RWPE1 (cell line): Measurements from ENCODE around the gene NEURL1.

Source experiments
- CTCF ChIA-PET: fragments of 350-600 bp; sonication (Branson Sonifier 250); formaldehyde crosslinking; extraction: SDS; loops from one replicate; lab custom pipeline; 2021; lab: Yijun Ruan, JAX
- POLR2A ChIA-PET: fragments of 400-600 bp; formaldehyde crosslinking; extraction: SDS; loops from one replicate; lab custom pipeline; 2020; ENCODE audit warnings: antibody characterized with exemption; ENCODE audit not compliant: low non-redundant PET; lab: Yijun Ruan, JAX
- DNase-seq: peaks from one replicate; pipeline ENCODE4 v3.0.0; 2012; ENCODE audit warnings: low spot score
- H3K27ac ChIP-seq: fragments of 450-650 bp; 2 replicates; pipeline ENCODE4 v1.5.1; 2017
- TF ChIP-seq, protein P1 (sequence below): fragments of 450-650 bp; conservative IDR thresholded peaks from 2 replicates; pipeline ENCODE4 v1.5.1; 2017; ENCODE audit warnings: low read depth, mild to moderate bottlenecking

Gene NEURL1

DNA sequence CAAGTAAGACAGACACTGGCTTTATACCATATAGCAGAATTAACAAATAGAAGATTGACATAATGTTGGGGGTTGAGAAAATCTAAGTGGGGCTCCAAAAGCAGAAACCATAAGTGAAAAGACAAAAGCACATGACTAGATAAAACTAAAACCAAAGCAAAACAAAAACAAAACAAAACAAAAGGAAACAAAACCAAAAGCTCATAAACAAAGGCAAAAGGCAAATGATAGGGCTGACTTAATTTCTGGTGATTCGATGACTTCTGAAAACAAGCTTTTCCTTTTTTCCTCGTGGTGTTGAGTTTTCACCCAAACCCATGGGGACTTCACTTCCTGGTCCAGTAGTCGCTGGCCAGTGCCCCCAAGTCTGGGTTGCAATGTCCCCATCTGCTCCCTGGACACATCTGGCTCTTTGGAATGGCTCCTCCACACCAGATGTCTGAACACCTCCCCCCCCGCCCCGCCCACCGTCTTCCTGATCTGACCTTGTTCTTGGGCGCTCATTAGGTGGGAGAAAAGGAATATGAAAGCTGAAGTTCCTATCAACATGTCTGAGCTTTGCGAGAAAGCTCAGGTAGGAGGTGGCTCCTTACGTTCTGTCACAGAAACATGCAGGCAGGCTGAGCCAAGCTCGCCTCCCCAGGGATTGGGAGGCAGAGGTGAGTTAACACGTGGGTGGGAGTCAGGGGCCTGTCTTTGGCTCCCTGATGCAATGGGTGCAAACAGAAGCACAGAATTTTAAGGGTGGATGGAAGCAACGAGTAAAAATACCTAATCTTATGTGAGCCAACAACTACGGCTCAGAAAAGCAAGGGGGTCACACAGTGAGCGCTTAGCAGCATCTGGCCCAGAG lies 121.0 kb downstream of the NEURL1 start:
- ChIA-PET CTCF (no interaction called here), POLR2A (no interaction called here)
- DNase-seq, result no peak
- peak overlapping the region; percentile 28 for H3K27ac ChIP-seq
- TF ChIP-seq, protein P1, sequence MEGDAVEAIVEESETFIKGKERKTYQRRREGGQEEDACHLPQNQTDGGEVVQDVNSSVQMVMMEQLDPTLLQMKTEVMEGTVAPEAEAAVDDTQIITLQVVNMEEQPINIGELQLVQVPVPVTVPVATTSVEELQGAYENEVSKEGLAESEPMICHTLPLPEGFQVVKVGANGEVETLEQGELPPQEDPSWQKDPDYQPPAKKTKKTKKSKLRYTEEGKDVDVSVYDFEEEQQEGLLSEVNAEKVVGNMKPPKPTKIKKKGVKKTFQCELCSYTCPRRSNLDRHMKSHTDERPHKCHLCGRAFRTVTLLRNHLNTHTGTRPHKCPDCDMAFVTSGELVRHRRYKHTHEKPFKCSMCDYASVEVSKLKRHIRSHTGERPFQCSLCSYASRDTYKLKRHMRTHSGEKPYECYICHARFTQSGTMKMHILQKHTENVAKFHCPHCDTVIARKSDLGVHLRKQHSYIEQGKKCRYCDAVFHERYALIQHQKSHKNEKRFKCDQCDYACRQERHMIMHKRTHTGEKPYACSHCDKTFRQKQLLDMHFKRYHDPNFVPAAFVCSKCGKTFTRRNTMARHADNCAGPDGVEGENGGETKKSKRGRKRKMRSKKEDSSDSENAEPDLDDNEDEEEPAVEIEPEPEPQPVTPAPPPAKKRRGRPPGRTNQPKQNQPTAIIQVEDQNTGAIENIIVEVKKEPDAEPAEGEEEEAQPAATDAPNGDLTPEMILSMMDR, result no peak

DNA sequence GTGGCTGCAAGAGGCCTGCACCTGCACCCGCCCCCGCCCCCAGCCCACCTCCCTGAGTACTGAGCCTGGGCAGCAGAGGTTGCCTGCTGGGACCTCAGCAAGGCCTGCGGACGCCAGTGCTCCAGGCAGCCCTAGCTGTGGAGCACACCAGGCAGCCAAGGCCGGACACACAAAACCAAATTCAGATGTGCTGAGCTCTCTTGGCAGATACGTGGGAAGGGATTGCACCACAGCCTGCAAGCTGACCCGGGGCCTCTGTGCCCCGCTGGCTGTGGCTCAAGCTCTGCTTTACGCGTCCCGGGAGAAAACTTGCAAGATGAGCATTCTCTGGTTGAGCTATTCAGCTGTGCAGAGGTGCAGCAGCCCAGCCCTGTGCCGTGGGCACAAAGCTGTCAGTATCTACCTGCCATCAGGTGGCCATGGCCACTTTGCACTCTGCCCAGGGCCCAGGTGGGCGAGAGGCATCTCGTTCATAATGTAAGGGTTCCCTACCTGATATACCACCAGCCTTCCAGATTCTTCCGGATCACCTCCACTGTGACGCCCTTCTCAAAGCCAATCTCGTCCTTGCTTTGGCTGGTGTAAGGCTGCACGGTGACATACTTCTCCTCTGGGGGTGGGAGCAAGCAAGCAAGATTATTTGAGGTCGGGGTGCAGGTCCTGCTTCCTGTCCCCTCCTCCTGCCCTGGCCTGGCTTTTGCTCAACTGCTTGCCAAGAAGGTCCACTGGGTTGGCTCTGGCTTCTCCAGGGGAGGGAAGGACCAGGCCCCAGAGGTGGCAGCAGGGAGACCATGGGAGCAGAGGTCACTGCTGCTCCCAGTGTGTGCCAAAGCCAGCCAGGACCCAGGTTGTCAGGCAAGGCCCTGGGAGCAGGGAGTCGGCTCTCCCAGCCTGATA lies 123.4 kb downstream of the NEURL1 start:
- DNase-seq, result no peak
- POLR2A ChIA-PET, result interaction anchor here (0.6 kb wide), 1 partner anchor 10 kb away, joined by 3 read pairs; no protein-coding TSS in a partner anchor
- CTCF ChIA-PET, result interaction anchor here (0.5 kb wide), 1 partner anchor 71 kb away, joined by 4 read pairs; no protein-coding TSS in a partner anchor
- TF ChIP-seq, protein P1, result no peak
- H3K27ac ChIP-seq, result peak overlapping the region; percentile 29; the same call in 1 of the 2 replicates

DNA sequence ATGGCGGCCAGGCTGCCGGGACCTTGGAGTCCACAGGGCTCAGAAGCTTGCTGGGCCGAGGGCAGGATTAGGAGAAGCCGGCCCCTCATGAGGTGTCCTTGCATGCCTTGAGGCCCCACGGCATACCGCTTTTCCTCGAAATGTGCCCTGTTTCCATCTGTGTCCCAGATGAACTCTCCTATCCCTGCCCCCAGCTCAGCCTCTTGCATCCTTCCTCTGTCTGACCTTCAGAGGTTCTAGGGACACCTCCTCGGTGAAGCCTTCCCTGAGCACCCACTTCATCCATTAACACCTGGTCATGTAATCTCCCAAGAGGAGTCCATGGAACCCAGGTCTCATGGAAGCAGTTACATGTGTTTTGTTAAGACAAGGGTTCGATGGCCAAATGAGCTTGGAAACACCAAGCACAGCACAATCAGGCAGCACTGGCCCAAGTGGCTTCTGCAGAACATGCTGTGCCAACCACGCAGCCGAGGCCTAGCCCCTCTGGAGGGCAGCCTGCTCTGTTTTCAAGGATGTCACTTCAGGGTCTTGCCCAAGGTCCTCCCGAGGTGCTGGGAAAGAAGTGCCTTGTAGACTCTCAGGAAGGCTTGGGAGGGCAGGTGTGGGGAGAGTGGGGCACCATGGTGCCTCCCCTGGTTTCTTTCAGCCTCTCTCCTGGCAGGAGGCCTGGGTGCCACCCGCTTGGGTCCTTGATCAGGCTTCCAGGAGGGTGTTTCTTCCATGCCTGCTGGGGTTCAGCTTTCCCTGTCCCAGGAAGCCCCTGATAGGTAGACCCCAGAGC lies 124.3 kb downstream of the NEURL1 start:
- H3K27ac ChIP-seq, result peak overlapping the region; percentile 29
- TF ChIP-seq, protein P1, result no peak
- no peak for DNase-seq
- ChIA-PET CTCF (no interaction called here), POLR2A (no interaction called here)

DNA sequence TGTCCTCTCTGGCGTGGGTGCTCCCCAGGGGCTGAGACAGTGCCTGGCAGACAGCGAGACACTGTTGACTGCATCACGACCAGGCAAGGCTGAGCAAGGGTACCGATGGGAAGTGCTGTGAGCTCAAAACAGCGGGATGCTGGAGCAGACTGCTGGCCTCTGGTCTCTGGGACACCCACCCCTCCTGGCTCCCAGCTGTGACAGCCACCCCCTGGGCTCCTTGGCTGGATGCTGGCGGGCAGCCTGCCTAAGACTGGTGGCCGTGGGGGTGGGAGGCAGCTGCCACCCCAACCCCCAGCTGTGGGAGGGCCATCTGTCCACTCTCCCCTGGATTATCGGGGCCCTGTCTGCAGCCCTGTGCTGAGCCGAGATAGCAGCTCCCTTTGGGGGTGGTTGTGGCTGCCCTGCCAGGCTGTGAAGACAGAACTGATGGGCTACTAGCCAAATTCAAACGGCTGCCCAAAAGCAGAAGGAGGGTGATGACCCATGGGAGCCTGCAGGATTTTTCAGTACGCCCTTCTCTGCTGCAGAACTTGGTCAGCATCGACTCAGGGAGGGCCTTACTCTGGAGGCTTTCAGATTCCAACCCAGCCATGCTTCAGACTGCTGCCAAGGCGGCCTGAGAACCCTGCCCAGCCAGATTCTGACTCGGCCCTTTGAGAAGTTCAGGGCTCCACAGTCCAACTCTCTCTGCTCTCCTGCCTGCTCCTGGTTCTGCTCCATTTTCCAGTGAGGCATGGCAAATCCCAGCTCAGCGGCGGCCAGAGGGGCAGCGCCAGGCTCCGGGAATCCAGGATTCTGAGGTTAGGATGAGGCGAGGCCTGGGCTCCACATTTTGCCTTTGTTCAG lies 125.3 kb downstream of the NEURL1 start:
- TF ChIP-seq, protein P1, result no peak
- ChIA-PET POLR2A (no interaction called here), CTCF (interaction anchor here (0.9 to 2.6 kb wide), 2 partner anchors 13 to 67 kb away, joined by 4 to 10 read pairs; no protein-coding TSS in a partner anchor)
- peak overlapping the region; percentile 29 for H3K27ac ChIP-seq
- DNase-seq, result no peak

DNA sequence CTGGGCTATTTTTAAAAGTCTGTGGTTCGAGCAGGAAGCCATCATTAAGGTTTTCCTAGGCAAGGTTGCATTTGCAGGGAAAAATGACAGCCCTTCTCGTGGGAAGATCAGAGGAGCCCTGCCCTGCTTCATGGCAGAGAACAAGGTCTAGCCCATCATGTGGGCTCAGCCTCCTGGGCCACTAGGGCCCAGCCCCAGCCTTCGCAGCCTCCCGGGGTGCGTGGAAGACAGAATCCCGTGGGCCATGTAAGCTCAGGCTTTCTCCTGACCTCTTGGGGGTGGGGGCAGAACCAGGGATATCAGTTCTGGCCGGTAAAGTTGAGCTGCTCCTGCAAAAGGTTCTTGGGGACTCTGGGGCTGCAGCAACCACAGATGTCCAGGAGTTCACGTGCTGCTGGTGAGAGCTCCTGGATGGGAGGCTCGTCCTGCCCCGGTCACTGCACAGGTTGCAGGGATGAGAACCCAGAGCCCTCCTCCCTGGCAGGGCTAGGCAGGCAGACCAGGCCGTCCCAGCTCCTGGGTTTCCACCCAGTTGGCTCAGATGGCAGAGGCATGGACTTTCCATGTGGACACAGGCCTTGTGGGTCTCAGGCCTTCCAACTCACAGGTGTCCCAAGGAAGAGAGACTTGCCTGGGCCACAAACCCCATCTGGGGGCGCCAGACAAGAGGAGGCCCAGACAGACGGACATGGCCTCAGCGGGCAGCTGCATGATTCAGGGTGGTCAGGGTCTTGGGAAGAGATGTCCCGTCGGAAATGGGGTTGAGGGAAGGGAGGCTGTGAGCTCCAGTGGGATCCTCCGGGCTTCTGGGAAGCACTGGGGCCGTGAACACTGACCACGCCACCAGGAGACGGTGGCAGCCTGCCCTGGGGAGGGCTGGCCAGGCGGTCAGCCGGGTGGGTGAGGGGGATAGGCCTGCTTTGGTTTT lies 126.2 kb downstream of the NEURL1 start:
- CTCF ChIA-PET, result interaction anchor here (1.2 to 2.6 kb wide), 2 partner anchors 21 to 66 kb away, joined by 3 to 10 read pairs; no protein-coding TSS in a partner anchor
- TF ChIP-seq, protein P1, result no peak
- POLR2A ChIA-PET, result no interaction called here

More for the DNA sequence above, 126.2 kb downstream of the NEURL1 start:
- DNase-seq, result no peak
- H3K27ac ChIP-seq, result peak overlapping the region; percentile 29
